IMR-90 (cell line): Measurements from ENCODE around the gene TGFBRAP1. TPM values are rescaled to one million over a fixed set of nuclear protein-coding genes. Genes with fewer than 3 reads are reported as not detected.

ENCODE experiments used
- ATAC-seq: fragments of 200-7000 bp; cut with Tn5 transposase; 2 replicates; pipeline ENCODE4 v1.9.1; 2020; ENCODE audit warnings: low read depth, mild to moderate bottlenecking, moderate library complexity
- BruUV-seq: library from RNA; stranded (reverse); fragments of 400-500 nt; replicated peaks from 2 replicates; lab custom pipeline; 2021; lab: Mats Ljungman, UMichigan
- CTCF ChIA-PET: fragments of 300-600 bp; formaldehyde crosslinking; extraction: SDS; loops from one replicate; lab custom pipeline; 2021; ENCODE audit warnings: antibody characterized with exemption; lab: Yijun Ruan, JAX
- POLR2A ChIA-PET: fragments of 300-600 bp; sonication (Branson Sonifier 250); formaldehyde crosslinking; loops from one replicate; lab custom pipeline; 2022; ENCODE audit warnings: antibody characterized with exemption; ENCODE audit not compliant: unreplicated experiment; lab: Charles Lee
- DNase-seq: peaks from one replicate; pipeline ENCODE4 v3.0.0; 2013
- H2AFZ ChIP-seq: replicated peaks from 2 replicates; pipeline ENCODE3; 2013; ENCODE audit warnings: low read length, mild to moderate bottlenecking; ENCODE audit not compliant: poor library complexity
- H2AK5ac ChIP-seq: 2 replicates; pipeline ENCODE4 v1.6.1; 2013; ENCODE audit warnings: low read depth, low read length, inconsistent platforms
- H2AK9ac ChIP-seq: replicated peaks from 2 replicates; pipeline ENCODE3; 2013; ENCODE audit warnings: mild to moderate bottlenecking, low read depth, low read length, moderate library complexity; ENCODE audit not compliant: poor library complexity
- H2BK120ac ChIP-seq: 2 replicates; pipeline ENCODE4 v1.6.1; 2013; ENCODE audit warnings: low read depth, low read length, inconsistent platforms
- H2BK15ac ChIP-seq: 3 replicates; pipeline ENCODE4 v1.6.1; 2013; ENCODE audit warnings: low read depth, low read length, inconsistent platforms
- H2BK20ac ChIP-seq: 2 replicates; pipeline ENCODE4 v1.6.1; 2013; ENCODE audit warnings: low read depth, mild to moderate bottlenecking, inconsistent platforms, low read length, moderate library complexity
- H2BK5ac ChIP-seq: 2 replicates; pipeline ENCODE4 v1.6.1; 2013; ENCODE audit warnings: mild to moderate bottlenecking, low read depth, low read length, inconsistent platforms; ENCODE audit not compliant: poor library complexity, severe bottlenecking
- H3K14ac ChIP-seq: replicated peaks from 2 replicates; pipeline ENCODE4 v1.6.1; 2013; ENCODE audit warnings: low read depth, low read length, inconsistent platforms
- H3K18ac ChIP-seq: 2 replicates; pipeline ENCODE4 v1.6.1; 2013; ENCODE audit warnings: low read depth, low read length, control low read depth
- H3K23ac ChIP-seq: 2 replicates; pipeline ENCODE4 v1.6.1; 2013; ENCODE audit warnings: low read depth, low read length, inconsistent platforms
- H3K27ac ChIP-seq: 2 replicates; pipeline ENCODE4 v1.5.1; 2013; ENCODE audit warnings: mild to moderate bottlenecking, control low read depth, low read length; ENCODE audit not compliant: insufficient read depth
- H3K27me3 ChIP-seq: 2 replicates; pipeline ENCODE4 v1.6.1; 2013; ENCODE audit warnings: low read length; ENCODE audit not compliant: control insufficient read depth, insufficient read depth
- H3K36me3 ChIP-seq: 2 replicates; pipeline ENCODE4 v1.6.1; 2013; ENCODE audit warnings: low read length, mixed read lengths; ENCODE audit not compliant: control insufficient read depth, insufficient read depth
- H3K4ac ChIP-seq: 2 replicates; pipeline ENCODE4 v1.6.1; 2013; ENCODE audit warnings: low read depth, low read length, inconsistent platforms
- H3K4me1 ChIP-seq: 2 replicates; pipeline ENCODE4 v1.6.1; 2013; ENCODE audit warnings: low read length, mixed read lengths; ENCODE audit not compliant: control insufficient read depth, insufficient read depth
- H3K4me2 ChIP-seq: 2 replicates; pipeline ENCODE4 v1.6.1; 2013; ENCODE audit warnings: low read depth, mild to moderate bottlenecking, control low read depth, low read length, moderate library complexity
- H3K4me3 ChIP-seq: 2 replicates; pipeline ENCODE4 v1.5.1; 2013; ENCODE audit warnings: low read depth, mild to moderate bottlenecking, control low read depth, low read length, moderate library complexity; ENCODE audit not compliant: insufficient read depth
- H3K56ac ChIP-seq: 2 replicates; pipeline ENCODE4 v1.6.1; 2013; ENCODE audit warnings: low read length, inconsistent platforms; ENCODE audit not compliant: insufficient read depth; ENCODE audit errors: extremely low read depth
- H3K79me1 ChIP-seq, 2 experiments: 2 replicates each; pipeline ENCODE4 v1.6.1; 2013; ENCODE audit warnings: low read length in 2 of 2, inconsistent platforms in 1 of 2, low read depth in 1 of 2
- H3K9ac ChIP-seq: 2 replicates; pipeline ENCODE4 v1.6.1; 2013; ENCODE audit warnings: low read depth, low read length, control low read depth
- H3K9me1 ChIP-seq: 2 replicates; pipeline ENCODE4 v1.6.1; 2013; ENCODE audit warnings: low read length, inconsistent platforms; ENCODE audit not compliant: insufficient read depth
- H3K9me3 ChIP-seq: 2 replicates; pipeline ENCODE4 v1.6.1; 2013; ENCODE audit warnings: low read length; ENCODE audit not compliant: control insufficient read depth, insufficient read depth
- H4K20me1 ChIP-seq: 2 replicates; pipeline ENCODE4 v1.6.1; 2013; ENCODE audit warnings: low read length, inconsistent platforms; ENCODE audit not compliant: insufficient read depth
- H4K5ac ChIP-seq: 2 replicates; pipeline ENCODE4 v1.6.1; 2013; ENCODE audit warnings: mild to moderate bottlenecking, low read depth, low read length, control low read depth
- H4K8ac ChIP-seq, 2 experiments: 2 replicates each; pipeline ENCODE4 v1.6.1; 2013; ENCODE audit warnings: low read depth in 2 of 2, low read length in 2 of 2, control low read depth in 1 of 2, inconsistent platforms in 1 of 2
- H4K91ac ChIP-seq: 2 replicates; pipeline ENCODE4 v1.6.1; 2013; ENCODE audit warnings: low read depth, low read length, inconsistent platforms; ENCODE audit not compliant: insufficient read depth
- BHLHE40 ChIP-seq: fragments of 150-350 bp; IDR thresholded peaks from 2 replicates; pipeline ENCODE4 v1.6.1; 2016; ENCODE audit warnings: mild to moderate bottlenecking, low read depth, low read length
- CEBPB ChIP-seq: IDR thresholded peaks from 2 replicates; pipeline ENCODE4 v1.6.1; 2012; ENCODE audit warnings: low read depth, low read length, improper control_type of control experiment
- CHD1 ChIP-seq: IDR thresholded peaks from 2 replicates; pipeline ENCODE4 v1.6.1; 2012; ENCODE audit warnings: low read depth, low read length, improper control_type of control experiment
- FOS ChIP-seq: fragments of 150-350 bp; IDR thresholded peaks from 2 replicates; pipeline ENCODE4 v1.6.1; 2016; ENCODE audit warnings: low read depth, low read length
- MAFK ChIP-seq: IDR thresholded peaks from 2 replicates; pipeline ENCODE4 v1.6.1; 2012; ENCODE audit warnings: low read depth, low read length, improper control_type of control experiment
- MAZ ChIP-seq: IDR thresholded peaks from 2 replicates; pipeline ENCODE4 v1.6.1; 2012; ENCODE audit warnings: low read depth, mild to moderate bottlenecking, low read length, improper control_type of control experiment, moderate library complexity, borderline replicate concordance
- MXI1 ChIP-seq: IDR thresholded peaks from 2 replicates; pipeline ENCODE4 v1.6.1; 2012; ENCODE audit warnings: low read depth, mild to moderate bottlenecking, low read length, moderate library complexity, borderline replicate concordance
- NFE2L2 ChIP-seq: fragments of 150-350 bp; IDR thresholded peaks from 2 replicates; pipeline ENCODE4 v1.6.1; 2016; ENCODE audit warnings: low read depth, mild to moderate bottlenecking, low read length
- POLR2A ChIP-seq: IDR thresholded peaks from 2 replicates; pipeline ENCODE4 v1.6.1; 2012; ENCODE audit warnings: mild to moderate bottlenecking, low read depth, low read length
- RAD21 ChIP-seq: IDR thresholded peaks from 2 replicates; pipeline ENCODE4 v1.6.1; 2012; ENCODE audit warnings: low read length, improper control_type of control experiment
- RCOR1 ChIP-seq: IDR thresholded peaks from 2 replicates; pipeline ENCODE4 v1.6.1; 2012; ENCODE audit warnings: mild to moderate bottlenecking, low read length, improper control_type of control experiment; ENCODE audit not compliant: insufficient replicate concordance
- RFX5 ChIP-seq: IDR thresholded peaks from 2 replicates; pipeline ENCODE4 v1.8.0; 2012; ENCODE audit warnings: low read depth, mild to moderate bottlenecking, low read length, moderate library complexity
- SMC3 ChIP-seq: fragments of 150-350 bp; IDR thresholded peaks from 2 replicates; pipeline ENCODE4 v1.6.1; 2016; ENCODE audit warnings: low read depth, mild to moderate bottlenecking, antibody characterized with exemption, low read length, moderate library complexity
- WGBS, 2 experiments: methylation state at CpG; one replicate each; pipeline versions ENCODE4 v1.1.5 to v1.1.7; 2013; ENCODE audit warnings: missing lambda C conversion rate in 2 of 2; ENCODE audit not compliant: insufficient read length in 1 of 2; ENCODE audit errors: extremely low coverage in 2 of 2; 5-methylcytosine and 5-hydroxymethylcytosine counted together
- dilution Hi-C: fragments of 300-500 bp; cut with HindIII; formaldehyde crosslinking; loops from one replicate; pipeline ENCODE4 v1.14.3; 2018; ENCODE audit warnings: low sequenced_read_pairs; ENCODE audit not compliant: unreplicated experiment
- in situ Hi-C: fragments of 300-500 bp; cut with MboI; formaldehyde crosslinking; loops from 3 replicates; pipeline ENCODE4 v1.14.3; 2019; ENCODE audit warnings: low sequenced_read_pairs, inconsistent platforms, mixed read lengths
- intact Hi-C: fragments of 100-400 bp; cut with micrococcal nuclease; formaldehyde crosslinking; loops from 2 replicates; pipeline ENCODE4 v1.10.0; 2022
- polyA plus RNA-seq, 3 experiments: library from polyadenylated mRNA; depleted of rRNA; stranded (reverse); fragments of >200 nt; gene quantifications; 2 replicates each; pipeline ENCODE4 v1.2.3, GENCODE V29; 2012; ENCODE audit warnings: low replicate concordance in 1 of 3
- total RNA-seq: library from RNA; depleted of rRNA; stranded (reverse); fragments of >200 nt; gene quantifications from 2 replicates; pipeline ENCODE4 v1.2.3, GENCODE V29; 2012
- TF ChIP-seq, protein P1 (sequence below): conservative IDR thresholded peaks from 2 replicates; pipeline ENCODE4 v1.5.1; 2012; ENCODE audit warnings: mild to moderate bottlenecking, low read depth, low read length, improper control_type of control experiment
- TF ChIP-seq, protein P2 (sequence below): fragments of 150-350 bp; IDR thresholded peaks from 2 replicates; pipeline ENCODE4 v1.6.1; 2016; ENCODE audit warnings: low read depth, mild to moderate bottlenecking, low read length, moderate library complexity, borderline replicate concordance
- TF ChIP-seq, protein P3 (sequence below): fragments of 150-350 bp; IDR thresholded peaks from 2 replicates; pipeline ENCODE4 v1.6.1; 2017; ENCODE audit warnings: mild to moderate bottlenecking, antibody characterized with exemption, low read length, low read depth

Gene TGFBRAP1
- total and polyA plus RNA-seq, 2 of the 4 experiments (the other 2 are of a cell fraction): 7.2 to 10.4 TPM

DNA sequence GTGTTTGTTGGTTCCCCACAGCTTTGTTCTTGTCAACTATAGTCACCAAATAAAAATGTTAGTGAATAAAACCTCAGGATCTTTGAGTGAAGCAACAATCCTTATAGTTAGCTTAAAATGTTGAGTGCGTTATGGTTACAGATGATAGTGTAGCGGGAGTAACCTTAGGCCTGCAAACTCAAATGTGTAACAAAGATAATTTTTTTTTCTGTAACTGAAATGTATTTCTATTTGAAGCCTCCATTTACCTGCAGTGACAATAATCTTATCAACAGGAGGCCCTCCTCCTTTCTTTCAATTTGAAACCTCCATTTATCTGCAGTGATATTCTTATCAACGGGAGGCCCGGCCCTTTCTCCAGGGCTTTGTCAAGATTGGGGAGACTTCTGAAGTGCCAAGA is 4.7 kb upstream of the TGFBRAP1 start:
- Histone ChIP-seq H3K4ac (no peak overlapping the region), H2AFZ (no peak overlapping the region), H3K9me3 (no peaks in the 10 kb centered on the region), H4K20me1 (no peaks in the 10 kb centered on the region; the same call in 1 of the 2 replicates), H3K4me3 (no peak overlapping the region), H3K36me3 (peaks cover 4% of the 10 kb centered on the region), H4K8ac (no peak overlapping the region), H3K27me3 (no peaks in the 10 kb centered on the region), H3K56ac (no peak overlapping the region), H3K79me1 (peaks cover 14 to 40% of the 10 kb centered on the region in 2 experiments), H2AK9ac (no peak overlapping the region), H3K23ac (no peak overlapping the region), H3K4me2 (no peak overlapping the region), H3K4me1 (peaks cover 5% of the 10 kb centered on the region; the same call in 1 of the 2 replicates), H2BK5ac (no peak overlapping the region), H2AK5ac (no peak overlapping the region), H4K5ac (no peak overlapping the region), H3K14ac (no peak overlapping the region), H3K9me1 (peaks cover 6% of the 10 kb centered on the region; the same call in 1 of the 2 replicates), H3K9ac (no peak overlapping the region), H3K18ac (no peak overlapping the region), H3K27ac (no peak overlapping the region), H2BK15ac (no peak overlapping the region), H2BK120ac (no peak overlapping the region), H2BK20ac (no peak overlapping the region), H4K91ac (no peak overlapping the region)
- intact Hi-C loops: no loop called here
- no peak for ATAC-seq
- WGBS, 2 experiments: no CpG with 5 or more reads among the region's 4 CpGs
- CTCF ChIA-PET: no interaction called here
- TF ChIP-seq, protein P1, sequence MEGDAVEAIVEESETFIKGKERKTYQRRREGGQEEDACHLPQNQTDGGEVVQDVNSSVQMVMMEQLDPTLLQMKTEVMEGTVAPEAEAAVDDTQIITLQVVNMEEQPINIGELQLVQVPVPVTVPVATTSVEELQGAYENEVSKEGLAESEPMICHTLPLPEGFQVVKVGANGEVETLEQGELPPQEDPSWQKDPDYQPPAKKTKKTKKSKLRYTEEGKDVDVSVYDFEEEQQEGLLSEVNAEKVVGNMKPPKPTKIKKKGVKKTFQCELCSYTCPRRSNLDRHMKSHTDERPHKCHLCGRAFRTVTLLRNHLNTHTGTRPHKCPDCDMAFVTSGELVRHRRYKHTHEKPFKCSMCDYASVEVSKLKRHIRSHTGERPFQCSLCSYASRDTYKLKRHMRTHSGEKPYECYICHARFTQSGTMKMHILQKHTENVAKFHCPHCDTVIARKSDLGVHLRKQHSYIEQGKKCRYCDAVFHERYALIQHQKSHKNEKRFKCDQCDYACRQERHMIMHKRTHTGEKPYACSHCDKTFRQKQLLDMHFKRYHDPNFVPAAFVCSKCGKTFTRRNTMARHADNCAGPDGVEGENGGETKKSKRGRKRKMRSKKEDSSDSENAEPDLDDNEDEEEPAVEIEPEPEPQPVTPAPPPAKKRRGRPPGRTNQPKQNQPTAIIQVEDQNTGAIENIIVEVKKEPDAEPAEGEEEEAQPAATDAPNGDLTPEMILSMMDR: no peak
- TF ChIP-seq RCOR1: no peak
- no peak for TF ChIP-seq SMC3
- no peak for TF ChIP-seq CEBPB
- TF ChIP-seq, protein P2, sequence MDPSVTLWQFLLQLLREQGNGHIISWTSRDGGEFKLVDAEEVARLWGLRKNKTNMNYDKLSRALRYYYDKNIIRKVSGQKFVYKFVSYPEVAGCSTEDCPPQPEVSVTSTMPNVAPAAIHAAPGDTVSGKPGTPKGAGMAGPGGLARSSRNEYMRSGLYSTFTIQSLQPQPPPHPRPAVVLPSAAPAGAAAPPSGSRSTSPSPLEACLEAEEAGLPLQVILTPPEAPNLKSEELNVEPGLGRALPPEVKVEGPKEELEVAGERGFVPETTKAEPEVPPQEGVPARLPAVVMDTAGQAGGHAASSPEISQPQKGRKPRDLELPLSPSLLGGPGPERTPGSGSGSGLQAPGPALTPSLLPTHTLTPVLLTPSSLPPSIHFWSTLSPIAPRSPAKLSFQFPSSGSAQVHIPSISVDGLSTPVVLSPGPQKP: no peak
- no peak for TF ChIP-seq CHD1
- TF ChIP-seq RAD21: no peak
- no peak for TF ChIP-seq MAFK
- no peak for TF ChIP-seq POLR2A
- TF ChIP-seq MAZ: no peak
- TF ChIP-seq FOS: no peak
- TF ChIP-seq BHLHE40: no peak
- no peak for TF ChIP-seq MXI1
- TF ChIP-seq RFX5: no peak
- no peak for TF ChIP-seq NFE2L2
- TF ChIP-seq, protein P3, sequence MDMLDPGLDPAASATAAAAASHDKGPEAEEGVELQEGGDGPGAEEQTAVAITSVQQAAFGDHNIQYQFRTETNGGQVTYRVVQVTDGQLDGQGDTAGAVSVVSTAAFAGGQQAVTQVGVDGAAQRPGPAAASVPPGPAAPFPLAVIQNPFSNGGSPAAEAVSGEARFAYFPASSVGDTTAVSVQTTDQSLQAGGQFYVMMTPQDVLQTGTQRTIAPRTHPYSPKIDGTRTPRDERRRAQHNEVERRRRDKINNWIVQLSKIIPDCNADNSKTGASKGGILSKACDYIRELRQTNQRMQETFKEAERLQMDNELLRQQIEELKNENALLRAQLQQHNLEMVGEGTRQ: no peak
- dilution Hi-C loops: no loop called here
- POLR2A ChIA-PET: no interaction called here
- in situ Hi-C loops: loop anchor here (25.0 kb wide), 1 partner anchor 453 kb away; no protein-coding TSS in a partner anchor
- no TSS peak for BruUV-seq
- DNase-seq: no peak
